ENCODE data around the gene CARMIL1. TPM values are rescaled to one million over a fixed set of nuclear protein-coding genes. Genes with fewer than 3 reads are reported as not detected.

CARMIL1 gene
- total and polyA plus RNA-seq, 2 donors from 2014 or later, result 22.3 to 51.1 TPM

GRCh38 chr6:25326126-25326525 lies 47.0 kb downstream of the CARMIL1 start:
- Histone ChIP-seq H3K9me3 (ENCODE audit: control insufficient read depth in 2 of 3, insufficient read depth in 1 of 3, low read length in 3 of 3) (no peaks in the 10 kb centered on the region), H3K27me3 (ENCODE audit: control insufficient read depth, insufficient read depth, low read length) (no peaks in the 10 kb centered on the region), H3K4me1 (ENCODE audit: control insufficient read depth in 2 of 3, insufficient read depth in 2 of 3, low read depth in 1 of 3, low read length in 3 of 3) (peaks cover 0 to 2% (median 0%) of the 10 kb centered on the region in 3 donors), H3K27ac (ENCODE audit: low read depth in 2 of 2, low read length in 2 of 2) (no peak overlapping the region), H3K36me3 (ENCODE audit: control insufficient read depth in 2 of 3, insufficient read depth in 3 of 3, low read length in 3 of 3) (no peaks in the 10 kb centered on the region), H3K9ac (ENCODE audit: low read length in 3 of 3) (no peak overlapping the region), H3K4me3 (ENCODE audit: low read length in 3 of 3) (no peak overlapping the region)
- intact Hi-C loops (cut with DNase I), result no loop called here
- TF ChIP-seq, protein P1, sequence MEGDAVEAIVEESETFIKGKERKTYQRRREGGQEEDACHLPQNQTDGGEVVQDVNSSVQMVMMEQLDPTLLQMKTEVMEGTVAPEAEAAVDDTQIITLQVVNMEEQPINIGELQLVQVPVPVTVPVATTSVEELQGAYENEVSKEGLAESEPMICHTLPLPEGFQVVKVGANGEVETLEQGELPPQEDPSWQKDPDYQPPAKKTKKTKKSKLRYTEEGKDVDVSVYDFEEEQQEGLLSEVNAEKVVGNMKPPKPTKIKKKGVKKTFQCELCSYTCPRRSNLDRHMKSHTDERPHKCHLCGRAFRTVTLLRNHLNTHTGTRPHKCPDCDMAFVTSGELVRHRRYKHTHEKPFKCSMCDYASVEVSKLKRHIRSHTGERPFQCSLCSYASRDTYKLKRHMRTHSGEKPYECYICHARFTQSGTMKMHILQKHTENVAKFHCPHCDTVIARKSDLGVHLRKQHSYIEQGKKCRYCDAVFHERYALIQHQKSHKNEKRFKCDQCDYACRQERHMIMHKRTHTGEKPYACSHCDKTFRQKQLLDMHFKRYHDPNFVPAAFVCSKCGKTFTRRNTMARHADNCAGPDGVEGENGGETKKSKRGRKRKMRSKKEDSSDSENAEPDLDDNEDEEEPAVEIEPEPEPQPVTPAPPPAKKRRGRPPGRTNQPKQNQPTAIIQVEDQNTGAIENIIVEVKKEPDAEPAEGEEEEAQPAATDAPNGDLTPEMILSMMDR (IDR thresholded peaks at IDR 0.05; ENCODE audit: borderline replicate concordance, extremely low read depth, insufficient read depth), result no peak
- no peak for FAIRE-seq
- DNase-seq, result no peak

DNA sequence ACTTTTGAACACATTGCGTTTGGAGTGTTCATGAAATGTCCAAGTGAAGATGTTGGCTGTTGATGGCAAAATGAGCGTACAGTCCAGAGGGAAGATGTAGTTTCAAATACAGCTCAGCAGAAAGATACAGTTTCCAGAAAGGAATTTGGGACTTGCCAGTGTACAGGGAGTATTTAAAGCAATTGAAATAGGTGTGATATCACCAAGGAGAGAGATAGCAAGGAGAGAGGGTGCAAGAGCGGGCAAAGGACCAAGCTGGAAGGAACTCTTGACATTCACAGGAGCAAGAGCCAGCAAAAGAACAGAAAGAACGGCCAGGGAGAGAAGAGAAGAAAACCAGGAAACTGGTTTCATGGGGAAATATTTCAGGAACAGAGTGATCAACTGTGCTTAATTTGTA lies 47.8 kb downstream of the CARMIL1 start:
- TF ChIP-seq, protein P1 (IDR thresholded peaks at IDR 0.05; ENCODE audit: borderline replicate concordance, extremely low read depth, insufficient read depth), result no peak
- H3K4me3 ChIP-seq (ENCODE audit: low read length in 3 of 3), result no peak overlapping the region
- no peaks in the 10 kb centered on the region for H3K27me3 ChIP-seq (ENCODE audit: control insufficient read depth, insufficient read depth, low read length)
- no peak for FAIRE-seq
- no peak overlapping the region for H3K27ac ChIP-seq (ENCODE audit: low read depth in 2 of 2, low read length in 2 of 2)
- no peak overlapping the region for H3K9ac ChIP-seq (ENCODE audit: low read length in 3 of 3)
- intact Hi-C loops (cut with DNase I), result no loop called here
- DNase-seq, result no peak
- H3K9me3 ChIP-seq (ENCODE audit: control insufficient read depth in 2 of 3, insufficient read depth in 1 of 3, low read length in 3 of 3), result no peaks in the 10 kb centered on the region
- H3K4me1 ChIP-seq (ENCODE audit: control insufficient read depth in 2 of 3, insufficient read depth in 2 of 3, low read depth in 1 of 3, low read length in 3 of 3), result peaks cover 0 to 2% (median 0%) of the 10 kb centered on the region in 3 donors
- H3K36me3 ChIP-seq (ENCODE audit: control insufficient read depth in 2 of 3, insufficient read depth in 3 of 3, low read length in 3 of 3), result no peaks in the 10 kb centered on the region

GRCh38 chr6:25327432-25327831 lies 48.3 kb downstream of the CARMIL1 start:
- Histone ChIP-seq H3K36me3 (ENCODE audit: control insufficient read depth in 2 of 3, insufficient read depth in 3 of 3, low read length in 3 of 3) (no peaks in the 10 kb centered on the region), H3K27ac (ENCODE audit: low read depth in 2 of 2, low read length in 2 of 2) (no peak overlapping the region), H3K9me3 (ENCODE audit: control insufficient read depth in 2 of 3, insufficient read depth in 1 of 3, low read length in 3 of 3) (no peaks in the 10 kb centered on the region), H3K4me3 (ENCODE audit: low read length in 3 of 3) (no peak overlapping the region), H3K4me1 (ENCODE audit: control insufficient read depth in 2 of 3, insufficient read depth in 2 of 3, low read depth in 1 of 3, low read length in 3 of 3) (peaks cover 0 to 2% (median 0%) of the 10 kb centered on the region in 3 donors), H3K27me3 (ENCODE audit: control insufficient read depth, insufficient read depth, low read length) (no peaks in the 10 kb centered on the region), H3K9ac (ENCODE audit: low read length in 3 of 3) (no peak overlapping the region)
- TF ChIP-seq, protein P1 (IDR thresholded peaks at IDR 0.05; ENCODE audit: borderline replicate concordance, extremely low read depth, insufficient read depth), result no peak
- DNase-seq (no peak), FAIRE-seq (no peak)
- intact Hi-C loops (cut with DNase I), result no loop called here

All from kidney (tissue), 14 donors.